Stimulated activated naive CD8-positive, alpha-beta T cell treated with anti-CD3 and anti-CD28 coated beads, Interleukin-15, Interleukin-2, amounts not matched to agents 100 ng/mL and 50 ng/mL, for 24 hours (primary cell): ENCODE results near the gene HCFC1R1.

Source experiments
- H3K27ac Mint-ChIP-seq: one replicate; pipeline ENCODE4 v1.8.0; 2021; ENCODE audit warnings: mild to moderate bottlenecking, mixed read lengths
- H3K27me3 Mint-ChIP-seq: one replicate; pipeline ENCODE4 v1.8.0; 2021; ENCODE audit warnings: mixed read lengths
- H3K36me3 Mint-ChIP-seq: one replicate; pipeline ENCODE4 v1.8.0; 2021; ENCODE audit warnings: low read depth, mixed read lengths
- H3K4me1 Mint-ChIP-seq: one replicate; pipeline ENCODE4 v1.8.0; 2021; ENCODE audit warnings: low read depth, mixed read lengths
- H3K4me3 Mint-ChIP-seq: one replicate; pipeline ENCODE4 v1.8.0; 2021; ENCODE audit warnings: mild to moderate bottlenecking, mixed read lengths
- H3K9me3 Mint-ChIP-seq: one replicate; pipeline ENCODE4 v1.8.0; 2021; ENCODE audit warnings: mixed read lengths

HCFC1R1 gene

GRCh38 chr16:3020604-3021448 lies 2.9 kb downstream of the HCFC1R1 start:
- H3K27me3 Mint-ChIP-seq, result no peaks in the 10 kb centered on the region
- no peaks in the 10 kb centered on the region for H3K9me3 Mint-ChIP-seq
- peaks cover 52% of the 10 kb centered on the region for H3K4me1 Mint-ChIP-seq
- H3K27ac Mint-ChIP-seq, result peak overlapping the region; percentile 97
- H3K36me3 Mint-ChIP-seq, result peaks cover 4% of the 10 kb centered on the region
- peak overlapping the region; percentile 85 for H3K4me3 Mint-ChIP-seq

GRCh38 chr16:3020247-3020603 lies 3.5 kb downstream of the HCFC1R1 start, which contains the start of gene TNFRSF12A:
Gene TNFRSF12A (plus strand): TSS chr16:3020368. CDS start chr16:3020398, 30 bp downstream.
- no peaks in the 10 kb centered on the region for H3K27me3 Mint-ChIP-seq

GRCh38 chr16:3019594-3020246 lies 4.0 kb downstream of the HCFC1R1 start:
- Mint-ChIP-seq H3K4me3 (peak overlapping the region; percentile 85), H3K9me3 (no peaks in the 10 kb centered on the region), H3K4me1 (peaks cover 52% of the 10 kb centered on the region), H3K36me3 (peaks cover 4% of the 10 kb centered on the region), H3K27me3 (peaks cover 3% of the 10 kb centered on the region), H3K27ac (peak overlapping the region; percentile 82)

More at GRCh38 chr16:3020247-3020603, 3.5 kb downstream of the HCFC1R1 start, which contains the start of gene TNFRSF12A:
- Mint-ChIP-seq H3K4me3 (peak within 1 kb of the TSS; percentile 85), H3K27ac (peak within 1 kb of the TSS; percentile 97), H3K9me3 (no peaks in the 10 kb centered on the region), H3K4me1 (peaks cover 52% of the 10 kb centered on the region), H3K36me3 (peaks cover 4% of the 10 kb centered on the region)

GRCh38 chr16:3017794-3018506 lies 5.8 kb downstream of the HCFC1R1 start, which contains the start of gene CLDN6:
Gene CLDN6 (minus strand): TSS chr16:3018183. CDS start chr16:3016021, 2,162 bp downstream.
- Mint-ChIP-seq H3K4me1 (peaks cover 40% of the 10 kb centered on the region), H3K27ac (no peak within 1 kb of the TSS), H3K36me3 (no peaks in the 10 kb centered on the region), H3K9me3 (no peaks in the 10 kb centered on the region), H3K4me3 (no peak within 1 kb of the TSS), H3K27me3 (peaks cover 3% of the 10 kb centered on the region)

- Mint-ChIP-seq H3K36me3 (no peaks in the 10 kb centered on the region), H3K9me3 (no peaks in the 10 kb centered on the region), H3K27me3 (peaks cover 3% of the 10 kb centered on the region), H3K4me3 (no peak overlapping the region), H3K4me1 (peaks cover 34% of the 10 kb centered on the region), H3K27ac (no peak overlapping the region)
These were observed 6.4 kb downstream of the HCFC1R1 start for GRCh38 chr16:3017344-3017743.

GRCh38 chr16:3015865-3016521 lies 7.7 kb downstream of the HCFC1R1 start:
- H3K9me3 Mint-ChIP-seq, result no peaks in the 10 kb centered on the region
- H3K4me1 Mint-ChIP-seq, result peaks cover 21% of the 10 kb centered on the region
- H3K27ac Mint-ChIP-seq, result no peak overlapping the region
- no peaks in the 10 kb centered on the region for H3K36me3 Mint-ChIP-seq
- no peak overlapping the region for H3K4me3 Mint-ChIP-seq
- H3K27me3 Mint-ChIP-seq, result peaks cover 9% of the 10 kb centered on the region

GRCh38 chr16:3014971-3015370 lies 8.8 kb downstream of the HCFC1R1 start:
- H3K4me1 Mint-ChIP-seq, result peaks cover 15% of the 10 kb centered on the region

GRCh38 chr16:3013998-3014690 lies 9.6 kb downstream of the HCFC1R1 start:
- Mint-ChIP-seq H3K9me3 (no peaks in the 10 kb centered on the region), H3K4me3 (no peak overlapping the region), H3K4me1 (peaks cover 8% of the 10 kb centered on the region), H3K27ac (no peak overlapping the region), H3K27me3 (peaks cover 9% of the 10 kb centered on the region), H3K36me3 (no peaks in the 10 kb centered on the region)

More at GRCh38 chr16:3014971-3015370, 8.8 kb downstream of the HCFC1R1 start:
- H3K36me3 Mint-ChIP-seq, result no peaks in the 10 kb centered on the region
- H3K27me3 Mint-ChIP-seq, result peaks cover 9% of the 10 kb centered on the region
- no peaks in the 10 kb centered on the region for H3K9me3 Mint-ChIP-seq
- no peak overlapping the region for H3K4me3 Mint-ChIP-seq
- no peak overlapping the region for H3K27ac Mint-ChIP-seq

GRCh38 chr16:3013491-3013951 lies 10.2 kb downstream of the HCFC1R1 start:
- peaks cover 9% of the 10 kb centered on the region for H3K27me3 Mint-ChIP-seq
- H3K27ac Mint-ChIP-seq, result no peak overlapping the region
- no peaks in the 10 kb centered on the region for H3K36me3 Mint-ChIP-seq
- peaks cover 11% of the 10 kb centered on the region for H3K4me1 Mint-ChIP-seq
- no peaks in the 10 kb centered on the region for H3K9me3 Mint-ChIP-seq
- H3K4me3 Mint-ChIP-seq, result no peak overlapping the region

- peaks cover 11% of the 10 kb centered on the region for H3K4me1 Mint-ChIP-seq
- H3K27me3 Mint-ChIP-seq, result peaks cover 11% of the 10 kb centered on the region
- no peaks in the 10 kb centered on the region for H3K9me3 Mint-ChIP-seq
- no peaks in the 10 kb centered on the region for H3K36me3 Mint-ChIP-seq
- H3K4me3 Mint-ChIP-seq, result no peak within 1 kb of the TSS
- no peak within 1 kb of the TSS for H3K27ac Mint-ChIP-seq
These were observed 10.8 kb downstream of the HCFC1R1 start, which contains the start of gene CLDN9 for GRCh38 chr16:3012828-3013420. Gene CLDN9 (plus strand): TSS chr16:3012923. CDS start chr16:3013363, 440 bp downstream.

- H3K27me3 Mint-ChIP-seq, result peaks cover 12% of the 10 kb centered on the region
- H3K4me3 Mint-ChIP-seq, result no peak overlapping the region
- H3K36me3 Mint-ChIP-seq, result no peaks in the 10 kb centered on the region
- peaks cover 18% of the 10 kb centered on the region for H3K4me1 Mint-ChIP-seq
- no peak overlapping the region for H3K27ac Mint-ChIP-seq
- no peaks in the 10 kb centered on the region for H3K9me3 Mint-ChIP-seq
These were observed 11.5 kb downstream of the HCFC1R1 start for GRCh38 chr16:3012246-3012645.

GRCh38 chr16:3010510-3010909 lies 13.2 kb downstream of the HCFC1R1 start:
- Mint-ChIP-seq H3K9me3 (no peaks in the 10 kb centered on the region), H3K27me3 (peaks cover 12% of the 10 kb centered on the region), H3K4me3 (no peak overlapping the region), H3K36me3 (no peaks in the 10 kb centered on the region), H3K27ac (no peak overlapping the region), H3K4me1 (peaks cover 25% of the 10 kb centered on the region)

GRCh38 chr16:3009568-3010390 lies 14.0 kb downstream of the HCFC1R1 start:
- Mint-ChIP-seq H3K27ac (no peak overlapping the region), H3K9me3 (no peaks in the 10 kb centered on the region), H3K27me3 (peaks cover 13% of the 10 kb centered on the region), H3K4me3 (no peak overlapping the region), H3K4me1 (peaks cover 27% of the 10 kb centered on the region), H3K36me3 (no peaks in the 10 kb centered on the region)
